ENCODE measurements around the gene PKN3. TPM values are rescaled to one million over a fixed set of nuclear protein-coding genes. Genes with fewer than 3 reads are reported as not detected.
"Not testable (repeated sequence)": the region's sequence is repeated elsewhere in the genome, so short reads cannot be mapped to it uniquely, and the experiment has no call there.

The PKN3 gene
- total RNA-seq, 2 donors from 2014 or later: 4.5 to 8.6 TPM

- no peak for DNase-seq (ENCODE audit: low spot score)
- H3K9me3 ChIP-seq: no peaks in the 10 kb centered on the region
- no peaks in the 10 kb centered on the region for H3K27me3 ChIP-seq
- peak overlapping the region; percentile 89 to 94 for H3K27ac ChIP-seq
- H3K4me3 ChIP-seq: peak overlapping the region; percentile 77 to 86
- H3K4me1 ChIP-seq: peaks cover 0 to 35% of the 10 kb centered on the region in 2 donors
- no peak for TF ChIP-seq CTCF (IDR thresholded peaks at IDR 0.05)
- peaks cover 32% of the 10 kb centered on the region for H3K36me3 ChIP-seq
Observed at GRCh38 chr9:128689293-128689774, 13.0 kb upstream of the PKN3 start.

GRCh38 chr9:128689820-128690683 is 12.3 kb upstream of the PKN3 start:
- Histone ChIP-seq H3K9me3 (no peaks in the 10 kb centered on the region), H3K4me1 (peaks cover 0 to 28% of the 10 kb centered on the region in 2 donors), H3K27me3 (no peaks in the 10 kb centered on the region), H3K4me3 (peak overlapping the region; percentile 56 to 86), H3K36me3 (peaks cover 39% of the 10 kb centered on the region), H3K27ac (peak overlapping the region; percentile 57 to 70)
- no peak for TF ChIP-seq CTCF (IDR thresholded peaks at IDR 0.05)
- no peak for DNase-seq (ENCODE audit: low spot score)

GRCh38 chr9:128690684-128691034 is 11.6 kb upstream of the PKN3 start:
- Histone ChIP-seq H3K27ac (peak overlapping the region in 1 of 2 donors; percentile 70), H3K9me3 (no peaks in the 10 kb centered on the region), H3K27me3 (no peaks in the 10 kb centered on the region), H3K4me3 (peak overlapping the region; percentile 56 to 86), H3K36me3 (peaks cover 45% of the 10 kb centered on the region), H3K4me1 (peaks cover 0 to 22% of the 10 kb centered on the region in 2 donors)
- no peak for TF ChIP-seq CTCF (IDR thresholded peaks at IDR 0.05)
- DNase-seq (ENCODE audit: low spot score): no peak

- not testable (repeated sequence) for DNase-seq (ENCODE audit: low spot score); H3K9me3 ChIP-seq; H3K27me3 ChIP-seq; H3K4me3 ChIP-seq; H3K27ac ChIP-seq
- Histone ChIP-seq H3K36me3 (peaks cover 52% of the 10 kb centered on the region), H3K4me1 (peaks cover 0 to 14% of the 10 kb centered on the region in 2 donors)
Observed at GRCh38 chr9:128693738-128694137, 8.6 kb upstream of the PKN3 start.

- no peak overlapping the region for H3K4me3 ChIP-seq
- H3K27me3 ChIP-seq: no peaks in the 10 kb centered on the region
- peaks cover 52% of the 10 kb centered on the region for H3K36me3 ChIP-seq
- H3K4me1 ChIP-seq: peaks cover 0 to 14% of the 10 kb centered on the region in 2 donors
- H3K9me3 ChIP-seq: no peaks in the 10 kb centered on the region
- no peak for DNase-seq (ENCODE audit: low spot score)
- TF ChIP-seq CTCF (IDR thresholded peaks at IDR 0.05): no peak
- H3K27ac ChIP-seq: no peak overlapping the region
Observed at GRCh38 chr9:128694344-128694743, 8.0 kb upstream of the PKN3 start.

GRCh38 chr9:128696923-128697707 is 5.2 kb upstream of the PKN3 start:
- Histone ChIP-seq H3K27me3 (no peaks in the 10 kb centered on the region), H3K4me3 (no peak overlapping the region), H3K27ac (no peak overlapping the region), H3K36me3 (peaks cover 43% of the 10 kb centered on the region), H3K9me3 (no peaks in the 10 kb centered on the region), H3K4me1 (peaks cover 0 to 6% of the 10 kb centered on the region in 2 donors)
- no peak for TF ChIP-seq CTCF (IDR thresholded peaks at IDR 0.05)
- DNase-seq (ENCODE audit: low spot score): no peak

GRCh38 chr9:128699096-128699795 is 3.1 kb upstream of the PKN3 start:
- not testable (repeated sequence) for DNase-seq (ENCODE audit: low spot score); H3K27me3 ChIP-seq; H3K9me3 ChIP-seq; H3K4me3 ChIP-seq; H3K27ac ChIP-seq
- Histone ChIP-seq H3K4me1 (peaks cover 0 to 12% of the 10 kb centered on the region in 2 donors), H3K36me3 (peaks cover 21% of the 10 kb centered on the region)
